IPS-18c (cell line): Measurements from ENCODE around the gene METTL22.

Experiments used
- H3K4me3 ChIP-seq: 2 replicates; pipeline ENCODE4 v1.7.0; 2013; ENCODE audit warnings: low read depth, mild to moderate bottlenecking, low read length, moderate library complexity; ENCODE audit not compliant: insufficient read depth
- H3K9me3 ChIP-seq: one replicate; pipeline ENCODE4 v1.6.1; 2013; ENCODE audit warnings: mild to moderate bottlenecking, low read length, moderate library complexity; ENCODE audit not compliant: control insufficient read depth, insufficient read depth

The METTL22 gene

GRCh38 chr16:8674413-8675022 is 53.0 kb downstream of the METTL22 start, which contains the start of gene ABAT:
Gene ABAT (plus strand): TSS chr16:8674617. CDS start chr16:8735740, 61,123 bp downstream.
- peak within 1 kb of the TSS; percentile 81 for H3K4me3 ChIP-seq
- no peaks in the 10 kb centered on the region for H3K9me3 ChIP-seq

- peak overlapping the region; percentile 81; the same call in 1 of the 2 replicates for H3K4me3 ChIP-seq
- no peaks in the 10 kb centered on the region for H3K9me3 ChIP-seq
Observed at GRCh38 chr16:8675183-8676159, 54.0 kb downstream of the METTL22 start.

GRCh38 chr16:8676160-8676547 is 54.7 kb downstream of the METTL22 start:
- no peak overlapping the region for H3K4me3 ChIP-seq
- H3K9me3 ChIP-seq, result no peaks in the 10 kb centered on the region

GRCh38 chr16:8676737-8677375 is 55.4 kb downstream of the METTL22 start:
- no peak overlapping the region for H3K4me3 ChIP-seq
- H3K9me3 ChIP-seq, result no peaks in the 10 kb centered on the region

- H3K4me3 ChIP-seq, result no peak overlapping the region
Observed at GRCh38 chr16:8677481-8677880, 56.0 kb downstream of the METTL22 start.

GRCh38 chr16:8678068-8678927 is 56.8 kb downstream of the METTL22 start:
- no peaks in the 10 kb centered on the region for H3K9me3 ChIP-seq
- no peak overlapping the region for H3K4me3 ChIP-seq

More at GRCh38 chr16:8677481-8677880, 56.0 kb downstream of the METTL22 start:
- no peaks in the 10 kb centered on the region for H3K9me3 ChIP-seq

- Histone ChIP-seq H3K4me3 (no peak overlapping the region), H3K9me3 (no peaks in the 10 kb centered on the region)
Observed at GRCh38 chr16:8679151-8679550, 57.7 kb downstream of the METTL22 start.

- H3K9me3 ChIP-seq, result no peaks in the 10 kb centered on the region
- H3K4me3 ChIP-seq, result no peak overlapping the region
Observed at GRCh38 chr16:8682551-8683259, 61.2 kb downstream of the METTL22 start.

GRCh38 chr16:8683640-8684039 is 62.1 kb downstream of the METTL22 start:
- no peak overlapping the region for H3K4me3 ChIP-seq
- no peaks in the 10 kb centered on the region for H3K9me3 ChIP-seq

GRCh38 chr16:8685617-8686016 is 64.1 kb downstream of the METTL22 start:
- no peaks in the 10 kb centered on the region for H3K9me3 ChIP-seq
- H3K4me3 ChIP-seq, result no peak overlapping the region

GRCh38 chr16:8686031-8686621 is 64.6 kb downstream of the METTL22 start:
- Histone ChIP-seq H3K4me3 (no peak overlapping the region), H3K9me3 (no peaks in the 10 kb centered on the region)

GRCh38 chr16:8686879-8687278 is 65.4 kb downstream of the METTL22 start:
- no peaks in the 10 kb centered on the region for H3K9me3 ChIP-seq
- H3K4me3 ChIP-seq, result no peak overlapping the region

- no peaks in the 10 kb centered on the region for H3K9me3 ChIP-seq
- no peak overlapping the region for H3K4me3 ChIP-seq
Observed at GRCh38 chr16:8689686-8690085, 68.2 kb downstream of the METTL22 start.

- H3K4me3 ChIP-seq, result no peak overlapping the region
- no peaks in the 10 kb centered on the region for H3K9me3 ChIP-seq
Observed at GRCh38 chr16:8691728-8692127, 70.2 kb downstream of the METTL22 start.

GRCh38 chr16:8694795-8695728 is 73.6 kb downstream of the METTL22 start:
- H3K4me3 ChIP-seq, result no peak overlapping the region
- H3K9me3 ChIP-seq, result no peaks in the 10 kb centered on the region
